ENCODE data around the gene ATP6V0C.
A peak's percentile ranks its signal among the peaks of the same experiment; 100 is the strongest.

ATP6V0C gene

GRCh38 chr16:2493605-2494004, 20.1 kb upstream of the ATP6V0C start:
- DNase-seq, result no peak

- no peak for DNase-seq
Observed at GRCh38 chr16:2494616-2495015, 19.1 kb upstream of the ATP6V0C start.

- DNase-seq, result no peak
Observed at GRCh38 chr16:2495041-2495440, 18.7 kb upstream of the ATP6V0C start.

GRCh38 chr16:2496223-2497115, 17.3 kb upstream of the ATP6V0C start:
- DNase-seq, result no peak

GRCh38 chr16:2497116-2497630, 16.6 kb upstream of the ATP6V0C start:
- DNase-seq, result no peak

GRCh38 chr16:2497695-2498484, 15.9 kb upstream of the ATP6V0C start:
- DNase-seq, result no peak

GRCh38 chr16:2498531-2499253, 15.1 kb upstream of the ATP6V0C start:
- DNase-seq, result no peak

- DNase-seq, result no peak
Observed at GRCh38 chr16:2499454-2499853, 14.3 kb upstream of the ATP6V0C start.

- no peak for DNase-seq
Observed at GRCh38 chr16:2499890-2500429, 13.8 kb upstream of the ATP6V0C start.

GRCh38 chr16:2500430-2500917, 13.3 kb upstream of the ATP6V0C start:
- no peak for DNase-seq

- DNase-seq, result peak; percentile 57 to 75 (median 70)
Observed at GRCh38 chr16:2500918-2501750, 12.6 kb upstream of the ATP6V0C start.

GRCh38 chr16:2501946-2502895, 11.5 kb upstream of the ATP6V0C start:
- DNase-seq, result no peak

- DNase-seq, result no peak
Observed at GRCh38 chr16:2505695-2506094, 8.1 kb upstream of the ATP6V0C start.

- DNase-seq, result no peak
Observed at GRCh38 chr16:2507052-2507659, 6.6 kb upstream of the ATP6V0C start.

- no peak for DNase-seq
Observed at GRCh38 chr16:2507665-2508064, 6.1 kb upstream of the ATP6V0C start.

GRCh38 chr16:2508722-2509400, 4.9 kb upstream of the ATP6V0C start:
- no peak for DNase-seq

GRCh38 chr16:2511128-2511800, 2.5 kb upstream of the ATP6V0C start:
- DNase-seq, result no peak

GRCh38 chr16:2511996-2512734, 1.6 kb upstream of the ATP6V0C start:
- DNase-seq, result no peak

Measured in T-helper 2 cell (primary cell).